M059J (cell line): Measurements from ENCODE around the gene LCN6. TPM values are rescaled to one million over a fixed set of nuclear protein-coding genes. Genes with fewer than 3 reads are reported as not detected.

Experiments
- total RNA-seq: library from RNA; depleted of rRNA; stranded (reverse); fragments of >200 nt; shearing (Covaris generic); gene quantifications from 2 replicates; pipeline ENCODE4 v1.2.3, GENCODE V29; 2014; rRNA removed

The LCN6 gene
- total RNA-seq, 1 experiment from 2014 or later: not detected

Other genes starting within 250 kb of the LCN6 start
- gene NOTCH1, start 202.5 kb downstream of the LCN6 start, total RNA-seq: 6.4 and 12.1 TPM in 2 replicates
- 18.0 and 20.9 TPM in 2 replicates for gene EGFL7, start 85.6 kb downstream of the LCN6 start, total RNA-seq
- 47.9 and 55.7 TPM in 2 replicates for gene AGPAT2, start 61.1 kb downstream of the LCN6 start, total RNA-seq
- gene DIPK1B, start 36.0 kb downstream of the LCN6 start, total RNA-seq: 1.5 and 1.6 TPM in 2 replicates
- gene LCN10, start 5.6 kb downstream of the LCN6 start, total RNA-seq: not detected in 2 replicates
- gene LCN8, start 9.7 kb upstream of the LCN6 start, total RNA-seq: not detected in 2 replicates
- not detected in 2 replicates for gene LCN15, start 16.0 kb upstream of the LCN6 start, total RNA-seq
- 63.0 and 84.8 TPM in 2 replicates for gene TMEM141, start 42.8 kb upstream of the LCN6 start, total RNA-seq
- not detected in 2 replicates for gene CCDC183, start 47.8 kb upstream of the LCN6 start, total RNA-seq
- 55.9 and 75.4 TPM in 2 replicates for gene RABL6, start 59.4 kb upstream of the LCN6 start, total RNA-seq
- gene AJM1, start 94.0 kb upstream of the LCN6 start, total RNA-seq: 0.15 and 1.1 TPM in 2 replicates
- gene PHPT1, start 100.9 kb upstream of the LCN6 start, total RNA-seq: 81.2 and 95.3 TPM in 2 replicates
- gene MAMDC4, start 103.8 kb upstream of the LCN6 start, total RNA-seq: 0.44 TPM in 1 of 2 replicates, not detected in the other
- gene EDF1, start 117.8 kb upstream of the LCN6 start, total RNA-seq: 567 and 587 TPM in 2 replicates
- gene TRAF2, start 138.0 kb upstream of the LCN6 start, total RNA-seq: 13.6 and 26.8 TPM in 2 replicates
- gene FBXW5, start 196.2 kb upstream of the LCN6 start, total RNA-seq: 78.4 and 117 TPM in 2 replicates
- gene C8G, start 196.7 kb upstream of the LCN6 start, total RNA-seq: 0.89 TPM in 1 of 2 replicates, not detected in the other
- gene LCN12, start 203.7 kb upstream of the LCN6 start, total RNA-seq: 1.2 TPM in 1 of 2 replicates, not detected in the other
- gene PTGDS, start 229.0 kb upstream of the LCN6 start, total RNA-seq: not detected in 2 replicates
- gene LCNL1, start 234.5 kb upstream of the LCN6 start, total RNA-seq: not detected in 2 replicates
- gene PAXX, start 243.9 kb upstream of the LCN6 start, total RNA-seq: 53.1 and 59.0 TPM in 2 replicates
- 11.0 and 18.9 TPM in 2 replicates for gene CLIC3, start 248.0 kb upstream of the LCN6 start, total RNA-seq